Lung (tissue), 13 donors: Measurements from ENCODE around the gene WNT5B. TPM values are rescaled to one million over a fixed set of nuclear protein-coding genes. Genes with fewer than 3 reads are reported as not detected.

ENCODE experiments used
- ATAC-seq: fragments of 200-7000 bp; cut with Tn5 transposase; one replicate; pipeline ENCODE4 v1.9.1; 2020; ENCODE audit warnings: moderate number of reproducible peaks; ENCODE audit not compliant: insufficient read depth, low FRiP score
- DNase-seq, 3 donors: peaks; one replicate each; pipeline ENCODE4 v3.0.0-alpha.2; 2013 to 2017
- H3K27ac ChIP-seq, 2 donors: one replicate each; pipeline ENCODE4 v1.5.1; 2013; ENCODE audit warnings: mild to moderate bottlenecking in 2 of 2, moderate library complexity in 2 of 2, control low read depth in 1 of 2, inconsistent platforms in 1 of 2, low read depth in 1 of 2, low read length in 1 of 2
- H3K27me3 ChIP-seq, 3 donors: one replicate each; pipeline ENCODE4 v1.5.1; 2013; ENCODE audit warnings: low read length in 2 of 3; ENCODE audit not compliant: control insufficient read depth in 3 of 3, insufficient read depth in 3 of 3
- H3K36me3 ChIP-seq, 4 donors: one replicate each; pipeline ENCODE4 v1.5.1; 2013; ENCODE audit warnings: low read length in 4 of 4, mild to moderate bottlenecking in 1 of 4, moderate library complexity in 1 of 4; ENCODE audit not compliant: control insufficient read depth in 4 of 4, insufficient read depth in 4 of 4
- H3K4me1 ChIP-seq, 5 donors: one replicate each; pipeline ENCODE4 v1.5.1; 2013; ENCODE audit warnings: low read length in 5 of 5, mild to moderate bottlenecking in 2 of 5, moderate library complexity in 1 of 5; ENCODE audit not compliant: control insufficient read depth in 5 of 5, insufficient read depth in 5 of 5
- H3K4me3 ChIP-seq: one replicate; pipeline ENCODE4 v1.5.1; 2013; ENCODE audit warnings: mild to moderate bottlenecking, control low read depth, moderate library complexity
- H3K9ac ChIP-seq, 2 donors: one replicate each; pipeline ENCODE4 v1.5.1; 2013; ENCODE audit warnings: low read length in 2 of 2, control low read depth in 1 of 2; ENCODE audit not compliant: insufficient read depth in 1 of 2
- H3K9me3 ChIP-seq, 4 donors: one replicate each; pipeline ENCODE4 v1.5.1; 2013; ENCODE audit warnings: low read length in 3 of 4, mild to moderate bottlenecking in 1 of 4, moderate library complexity in 1 of 4; ENCODE audit not compliant: control insufficient read depth in 4 of 4, insufficient read depth in 3 of 4
- polyA plus RNA-seq, 2 donors: library from polyadenylated mRNA; stranded (reverse); fragments of 200-250 nt; gene quantifications; one replicate each; pipeline ENCODE4 v1.2.1, GENCODE V29; 2013
- small RNA-seq: library from RNA; depleted of rRNA; stranded (forward); fragments of <200 nt; gene quantifications from one replicate; pipeline ENCODE3, GENCODE V24; 2014; ENCODE audit warnings: low replicate concordance
- total RNA-seq, 2 donors: library from RNA; depleted of rRNA in 1 of 2; stranded (reverse); fragments of >200 nt in 1 of 2; gene quantifications; one replicate each; pipeline ENCODE4 v1.2.1, GENCODE V29; 2014 to 2021
- TF ChIP-seq, protein P1 (sequence below): IDR thresholded peaks from 2 replicates; pipeline ENCODE4 v1.5.1; 2012; ENCODE audit warnings: mild to moderate bottlenecking; ENCODE audit errors: control extremely low read depth, extremely low read depth
- donor health status: control.
- donor health status: control.
- donor health status: Bipolar disorder and iron deficiency.
- donor health status: healthy.
- donor health status: DM: yes; HTN: yes; CAD: no.

The WNT5B gene
- total and polyA plus RNA-seq, 4 donors, result 2.8 to 12.6 (median 5.7) TPM

DNA sequence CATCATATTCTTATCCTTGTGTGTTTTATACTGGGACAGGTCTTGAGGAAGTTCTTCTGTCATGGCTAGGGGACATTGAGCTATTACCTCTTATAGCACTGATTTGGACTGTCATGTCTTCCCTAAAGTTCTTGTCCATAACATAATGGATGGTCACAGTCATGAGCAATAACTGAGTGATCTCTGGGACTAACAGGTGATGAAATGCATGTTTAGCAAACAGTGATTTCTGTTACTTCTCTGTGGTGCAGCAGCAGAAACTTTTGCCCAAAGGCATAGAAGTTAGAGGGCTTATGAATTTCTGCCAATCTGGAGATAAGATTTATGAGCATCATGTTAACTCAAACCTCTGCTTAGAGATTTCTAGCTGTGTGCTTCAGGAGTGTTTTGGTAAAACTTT, 67.8 kb downstream of the WNT5B start:
- peaks cover 0 to 4% (median 0%) of the 10 kb centered on the region in 4 donors for H3K36me3 ChIP-seq
- TF ChIP-seq, protein P1, sequence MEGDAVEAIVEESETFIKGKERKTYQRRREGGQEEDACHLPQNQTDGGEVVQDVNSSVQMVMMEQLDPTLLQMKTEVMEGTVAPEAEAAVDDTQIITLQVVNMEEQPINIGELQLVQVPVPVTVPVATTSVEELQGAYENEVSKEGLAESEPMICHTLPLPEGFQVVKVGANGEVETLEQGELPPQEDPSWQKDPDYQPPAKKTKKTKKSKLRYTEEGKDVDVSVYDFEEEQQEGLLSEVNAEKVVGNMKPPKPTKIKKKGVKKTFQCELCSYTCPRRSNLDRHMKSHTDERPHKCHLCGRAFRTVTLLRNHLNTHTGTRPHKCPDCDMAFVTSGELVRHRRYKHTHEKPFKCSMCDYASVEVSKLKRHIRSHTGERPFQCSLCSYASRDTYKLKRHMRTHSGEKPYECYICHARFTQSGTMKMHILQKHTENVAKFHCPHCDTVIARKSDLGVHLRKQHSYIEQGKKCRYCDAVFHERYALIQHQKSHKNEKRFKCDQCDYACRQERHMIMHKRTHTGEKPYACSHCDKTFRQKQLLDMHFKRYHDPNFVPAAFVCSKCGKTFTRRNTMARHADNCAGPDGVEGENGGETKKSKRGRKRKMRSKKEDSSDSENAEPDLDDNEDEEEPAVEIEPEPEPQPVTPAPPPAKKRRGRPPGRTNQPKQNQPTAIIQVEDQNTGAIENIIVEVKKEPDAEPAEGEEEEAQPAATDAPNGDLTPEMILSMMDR, result no peak

More for the DNA sequence above, 67.8 kb downstream of the WNT5B start:
- Histone ChIP-seq H3K27me3 (no peaks in the 10 kb centered on the region), H3K9me3 (peaks cover 0 to 2% (median 0%) of the 10 kb centered on the region in 4 donors), H3K4me3 (no peak overlapping the region), H3K27ac (no peak overlapping the region), H3K4me1 (peaks cover 0 to 20% (median 13%) of the 10 kb centered on the region in 5 donors), H3K9ac (no peak overlapping the region)
- no peak for DNase-seq
- no peak for ATAC-seq

Small RNA genes lying within 50 kb of the gene (small RNA-seq; reads per million reads assigned to genes)
- not detected for gene MIR3649

Other genes with a start within 250 kb of the WNT5B start
- 10 to 100 TPM; 12.6 to 23.0 TPM for gene FBXL14, start 34.6 kb upstream of the WNT5B start, total RNA-seq
- 10 to 100 TPM in 1 of 2 donors, 1 to 10 TPM in 1; 4.4 to 13.6 TPM for gene FBXL14, start 34.6 kb upstream of the WNT5B start, polyA plus RNA-seq
- gene ADIPOR2, start 61.8 kb downstream of the WNT5B start, total RNA-seq, result 10 to 100 TPM; 58.5 to 61.1 TPM
- 10 to 100 TPM; 31.9 to 48.8 TPM for gene ADIPOR2, start 61.8 kb downstream of the WNT5B start, polyA plus RNA-seq
- not detected for gene LRTM2, start 191.3 kb downstream of the WNT5B start, total RNA-seq
- gene LRTM2, start 191.3 kb downstream of the WNT5B start, polyA plus RNA-seq, result under 1 TPM; 0.01 to 0.06 TPM